B cell (primary cell): ENCODE measurements around the gene CLDN24. TPM values are rescaled to one million over a fixed set of nuclear protein-coding genes. Genes with fewer than 3 reads are reported as not detected.

Experiments used
- ATAC-seq: fragments of 200-7000 bp; cut with Tn5 transposase; one replicate; pipeline ENCODE4 v1.10.0; 2021; ENCODE audit warnings: low read depth, mild to moderate bottlenecking, moderate number of reproducible peaks, moderate library complexity
- CTCF ChIA-PET: fragments of 350-600 bp; sonication (Branson Sonifier 250); formaldehyde crosslinking; loops from one replicate; lab custom pipeline; 2021; ENCODE audit warnings: antibody characterized with exemption, inconsistent platforms; lab: Charles Lee
- POLR2A ChIA-PET: fragments of 350-600 bp; sonication (Branson Sonifier 250); formaldehyde crosslinking; loops from one replicate; lab custom pipeline; 2021; ENCODE audit warnings: antibody characterized with exemption; lab: Charles Lee
- DNase-seq: peaks from one replicate; pipeline ENCODE4 v3.0.0; 2013
- H2AFZ ChIP-seq: 2 replicates; pipeline ENCODE4 v1.6.1; 2012; ENCODE audit warnings: mild to moderate bottlenecking, low read depth, low read length; ENCODE audit not compliant: insufficient read depth, poor library complexity, severe bottlenecking
- H3K27ac ChIP-seq, 2 donors: 1 replicate in 1 of 2; 2 replicates in 1 of 2; pipeline ENCODE4 v1.5.1; 2012 to 2013; ENCODE audit warnings: low read length in 2 of 2, mild to moderate bottlenecking in 2 of 2, moderate library complexity in 1 of 2
- H3K27me3 ChIP-seq, 4 experiments: fragments of 200-600 bp in 1 of 4; sonication (generic) in 1 of 4; replicated peaks in 1 of 4; 1 replicate in 2 of 4; 2 replicates in 2 of 4; pipeline versions ENCODE4 v1.6.1 to v1.7.0; 2013 to 2016; ENCODE audit warnings: low read length in 3 of 4, mild to moderate bottlenecking in 2 of 4, mixed read lengths in 1 of 4, moderate library complexity in 1 of 4; ENCODE audit not compliant: insufficient read depth in 4 of 4, control insufficient read depth in 3 of 4; ENCODE audit errors: control extremely low read depth in 1 of 4
- H3K36me3 ChIP-seq, 2 experiments: replicated peaks in 1 of 2; 1 replicate in 1 of 2; 2 replicates in 1 of 2; pipeline versions ENCODE4 v1.6.1 to v1.7.1; 2013; ENCODE audit warnings: low read length in 1 of 2; ENCODE audit not compliant: insufficient read depth in 2 of 2, control insufficient read depth in 1 of 2; ENCODE audit errors: control extremely low read depth in 1 of 2, extremely low read depth in 1 of 2
- H3K4me1 ChIP-seq, 2 donors: fragments of 200-600 bp in 1 of 2; sonication (generic) in 1 of 2; 1 replicate in 1 of 2; 2 replicates in 1 of 2; pipeline versions ENCODE4 v1.5.1 to v1.6.1; 2013 to 2017; ENCODE audit warnings: low read length in 2 of 2; ENCODE audit not compliant: control insufficient read depth in 2 of 2, insufficient read depth in 2 of 2
- H3K4me2 ChIP-seq: replicated peaks from 2 replicates; pipeline ENCODE3; 2012; ENCODE audit warnings: mild to moderate bottlenecking, low read depth, low read length; ENCODE audit not compliant: poor library complexity, severe bottlenecking
- H3K4me3 ChIP-seq, 5 experiments: fragments of 200-600 bp in 1 of 5; sonication (generic) in 1 of 5; 1 replicate in 3 of 5; 2 replicates in 2 of 5; pipeline versions ENCODE4 v1.5.1 to v1.7.0; 2011 to 2016; ENCODE audit warnings: low read length in 4 of 5, mild to moderate bottlenecking in 4 of 5, low read depth in 2 of 5, control low read depth in 1 of 5, moderate library complexity in 1 of 5; ENCODE audit not compliant: insufficient read depth in 1 of 5; ENCODE audit errors: control extremely low read depth in 1 of 5, extremely low read depth in 1 of 5
- H3K79me2 ChIP-seq: fragments of 200-600 bp; sonication (generic); one replicate; pipeline ENCODE4 v1.6.0; 2016; ENCODE audit warnings: low read length; ENCODE audit not compliant: control insufficient read depth, insufficient read depth
- H3K9ac ChIP-seq: fragments of 200-600 bp; sonication (generic); 2 replicates; pipeline ENCODE4 v1.6.1; 2017; ENCODE audit warnings: mild to moderate bottlenecking, low read length, moderate library complexity
- H3K9me3 ChIP-seq, 3 donors: one replicate each; pipeline versions ENCODE4 v1.6.1 to v1.7.1; 2013; ENCODE audit warnings: low read length in 2 of 3; ENCODE audit not compliant: control insufficient read depth in 2 of 3, insufficient read depth in 1 of 3; ENCODE audit errors: control extremely low read depth in 1 of 3
- H4K20me1 ChIP-seq: 2 replicates; pipeline ENCODE4 v1.6.0; 2012; ENCODE audit warnings: mild to moderate bottlenecking, low read length; ENCODE audit not compliant: insufficient read depth, control insufficient read depth, poor library complexity, severe bottlenecking
- H3K27ac Mint-ChIP-seq: one replicate; pipeline ENCODE4 v1.8.0; 2021; ENCODE audit warnings: mixed read lengths
- H3K27me3 Mint-ChIP-seq: one replicate; pipeline ENCODE4 v1.8.0; 2021; ENCODE audit warnings: mixed read lengths
- H3K4me1 Mint-ChIP-seq: one replicate; pipeline ENCODE4 v1.8.0; 2021; ENCODE audit warnings: mixed read lengths
- H3K4me3 Mint-ChIP-seq: one replicate; pipeline ENCODE4 v1.8.0; 2021; ENCODE audit warnings: mixed read lengths
- H3K9me3 Mint-ChIP-seq: one replicate; pipeline ENCODE4 v1.8.0; 2022; ENCODE audit warnings: mixed read lengths; ENCODE audit not compliant: insufficient read depth
- CTCF ChIP-seq: fragments of 200-600 bp; IDR thresholded peaks from one replicate; pipeline ENCODE4 v1.8.0; 2022; ENCODE audit warnings: antibody characterized with exemption, mild to moderate bottlenecking
- EZH2 ChIP-seq: IDR thresholded peaks from 2 replicates; pipeline ENCODE4 v1.6.1; 2012; ENCODE audit warnings: borderline replicate concordance, low read depth, mild to moderate bottlenecking, moderate library complexity, low read length; ENCODE audit not compliant: insufficient read depth, poor library complexity, severe bottlenecking
- WGBS: methylation state at CpG from one replicate; pipeline ENCODE4 v1.1.5; 2013; ENCODE audit warnings: missing lambda C conversion rate; ENCODE audit not compliant: insufficient coverage; 5-methylcytosine and 5-hydroxymethylcytosine counted together
- intact Hi-C: fragments of 100-400 bp; cut with micrococcal nuclease; formaldehyde crosslinking; loops from one replicate; pipeline ENCODE4 v1.10.0; 2022
- polyA plus RNA-seq: library from polyadenylated mRNA; depleted of rRNA; stranded (reverse); fragments of >200 nt; gene quantifications from 2 replicates; pipeline ENCODE4 v1.2.3, GENCODE V29; 2012
- total RNA-seq, 2 donors: library from RNA; stranded (reverse); fragments of 120-200 nt in 1 of 2; gene quantifications; 1 replicate in 1 of 2; 2 replicates in 1 of 2; pipeline versions ENCODE4 v1.2.3 to v1.2.4, GENCODE V29; 2013 to 2022

CLDN24 gene
- total and polyA plus RNA-seq, 2 donors (not counting 1 experiment from before 2014, with no cell fraction given) = not detected

- no peaks in the 10 kb centered on the region for H3K36me3 ChIP-seq
- H3K4me2 ChIP-seq = no peak overlapping the region
- H2AFZ ChIP-seq = no peak overlapping the region
- H3K9me3 Mint-ChIP-seq = no peaks in the 10 kb centered on the region
- no peaks in the 10 kb centered on the region for H3K27me3 ChIP-seq
- ChIA-PET CTCF (no interaction called here), POLR2A (no interaction called here)
- peaks cover 5% of the 10 kb centered on the region for H3K27me3 Mint-ChIP-seq
- H3K9ac ChIP-seq = no peak overlapping the region
- DNase-seq (no peak), ATAC-seq (no peak)
- WGBS = no CpG with 5 or more reads among the region's 1 CpG
- peaks cover 0 to 13% (median 6%) of the 10 kb centered on the region in 3 donors for H3K9me3 ChIP-seq
- H3K27ac ChIP-seq = no peak overlapping the region
- no peak for TF ChIP-seq EZH2
- TF ChIP-seq CTCF = no peak
- intact Hi-C loops = no loop called here
- no peaks in the 10 kb centered on the region for H4K20me1 ChIP-seq
- H3K4me3 Mint-ChIP-seq = no peak overlapping the region
- no peak overlapping the region for H3K27ac Mint-ChIP-seq
- no peak overlapping the region for H3K4me3 ChIP-seq
- H3K4me1 Mint-ChIP-seq = no peaks in the 10 kb centered on the region
- H3K79me2 ChIP-seq = no peaks in the 10 kb centered on the region
- no peaks in the 10 kb centered on the region for H3K4me1 ChIP-seq
Measured at GRCh38 chr4:183276106-183276505, 46.1 kb downstream of the CLDN24 start.

GRCh38 chr4:183272384-183272783 is 49.8 kb downstream of the CLDN24 start:
- Histone ChIP-seq H3K4me3 (no peak overlapping the region), H3K79me2 (no peaks in the 10 kb centered on the region), H2AFZ (no peak overlapping the region), H3K4me2 (no peak overlapping the region), H3K9ac (no peak overlapping the region), H3K4me1 (no peaks in the 10 kb centered on the region), H3K9me3 (peaks cover 0 to 13% (median 6%) of the 10 kb centered on the region in 3 donors), H3K36me3 (no peaks in the 10 kb centered on the region), H4K20me1 (no peaks in the 10 kb centered on the region), H3K27ac (no peak overlapping the region), H3K27me3 (no peaks in the 10 kb centered on the region)
- CTCF ChIA-PET = interaction anchor here (3.4 kb wide), 1 partner anchor 10 kb away, joined by 17 read pairs; no protein-coding TSS in a partner anchor
- Mint-ChIP-seq H3K4me3 (no peak overlapping the region), H3K27ac (no peak overlapping the region), H3K4me1 (no peaks in the 10 kb centered on the region), H3K27me3 (peaks cover 9% of the 10 kb centered on the region), H3K9me3 (no peaks in the 10 kb centered on the region)
- ATAC-seq (no peak), DNase-seq (no peak)
- WGBS = 93% methylated on average over 3 of the region's 3 CpGs
- intact Hi-C loops = no loop called here
- no peak for TF ChIP-seq CTCF
- TF ChIP-seq EZH2 = no peak
- POLR2A ChIA-PET = no interaction called here

Other genes starting within 250 kb of the CLDN24 start
- 0.32 and 1.6 TPM in 2 replicates for gene WWC2, start 223.2 kb downstream of the CLDN24 start, total RNA-seq
- gene WWC2, start 223.2 kb downstream of the CLDN24 start, polyA plus RNA-seq = 0.04 and 0.07 TPM in 2 replicates
- gene CLDN22, start 2.1 kb downstream of the CLDN24 start, total RNA-seq = not detected in 2 replicates
- not detected in 2 replicates for gene CLDN22, start 2.1 kb downstream of the CLDN24 start, polyA plus RNA-seq
- gene CDKN2AIP, start 122.2 kb upstream of the CLDN24 start, total RNA-seq = 36.0 and 42.6 TPM in 2 replicates
- 13.6 and 16.7 TPM in 2 replicates for gene CDKN2AIP, start 122.2 kb upstream of the CLDN24 start, polyA plus RNA-seq
- 8.3 and 10.0 TPM in 2 replicates for gene ING2, start 182.6 kb upstream of the CLDN24 start, total RNA-seq
- 7.8 and 10.2 TPM in 2 replicates for gene ING2, start 182.6 kb upstream of the CLDN24 start, polyA plus RNA-seq